ENCODE data around the gene IPCEF1. TPM values are rescaled to one million over a fixed set of nuclear protein-coding genes. Genes with fewer than 3 reads are reported as not detected.

The IPCEF1 gene
- total and polyA plus RNA-seq, 3 donors from 2014 or later, result 3.6 to 4.8 (median 4.2) TPM

GRCh38 chr6:154164397-154164796, 192.2 kb downstream of the IPCEF1 start:
- WGBS, 2 donors, result 50 to 56% methylated on average over 5 of the region's 5 CpGs

GRCh38 chr6:154161689-154162088, 194.9 kb downstream of the IPCEF1 start:
- DNase-seq, result no peak
- Histone ChIP-seq H3K27ac (no peak overlapping the region), H3K4me3 (no peak overlapping the region), H3K4me1 (peaks cover 8% of the 10 kb centered on the region), H3K36me3 (ENCODE audit: low read depth, missing control alignments) (no peaks in the 10 kb centered on the region), H3K9me3 (no peaks in the 10 kb centered on the region), H3K27me3 (no peaks in the 10 kb centered on the region)
- TF ChIP-seq CTCF (IDR thresholded peaks at IDR 0.05), result no peak
- no peak for TF ChIP-seq POLR2A (IDR thresholded peaks at IDR 0.05)
- 77 to 79% methylated on average over 3 of the region's 3 CpGs for WGBS, 2 donors
- intact Hi-C loops (cut with DNase I; ENCODE audit: low total_unique reads), result no loop called here

More at GRCh38 chr6:154164397-154164796, 192.2 kb downstream of the IPCEF1 start:
- Histone ChIP-seq H3K9me3 (no peaks in the 10 kb centered on the region), H3K36me3 (ENCODE audit: low read depth, missing control alignments) (no peaks in the 10 kb centered on the region), H3K27ac (no peak overlapping the region), H3K27me3 (no peaks in the 10 kb centered on the region), H3K4me3 (no peak overlapping the region), H3K4me1 (peaks cover 8% of the 10 kb centered on the region)
- TF ChIP-seq CTCF (IDR thresholded peaks at IDR 0.05) (no peak), POLR2A (IDR thresholded peaks at IDR 0.05) (no peak)
- DNase-seq, result peak; percentile 66
- intact Hi-C loops (cut with DNase I; ENCODE audit: low total_unique reads), result no loop called here

GRCh38 chr6:154159126-154159525, 197.5 kb downstream of the IPCEF1 start:
- Histone ChIP-seq H3K36me3 (ENCODE audit: low read depth, missing control alignments) (no peaks in the 10 kb centered on the region), H3K4me1 (peaks cover 14% of the 10 kb centered on the region), H3K4me3 (no peak overlapping the region), H3K27me3 (no peaks in the 10 kb centered on the region), H3K27ac (no peak overlapping the region), H3K9me3 (no peaks in the 10 kb centered on the region)
- DNase-seq, result no peak
- intact Hi-C loops (cut with DNase I; ENCODE audit: low total_unique reads), result loop anchor here (10.0 kb wide), 1 partner anchor 116 kb away; no protein-coding TSS in a partner anchor
- 89 to 92% methylated on average over 2 of the region's 2 CpGs for WGBS, 2 donors
- TF ChIP-seq POLR2A (IDR thresholded peaks at IDR 0.05) (no peak), CTCF (IDR thresholded peaks at IDR 0.05) (no peak)

GRCh38 chr6:154157706-154158105, 198.9 kb downstream of the IPCEF1 start:
- intact Hi-C loops (cut with DNase I; ENCODE audit: low total_unique reads), result loop anchor here (10.0 kb wide), 1 partner anchor 117 kb away; no protein-coding TSS in a partner anchor

More at GRCh38 chr6:154157706-154158105, 198.9 kb downstream of the IPCEF1 start:
- H3K9me3 ChIP-seq, result no peaks in the 10 kb centered on the region
- H3K27me3 ChIP-seq, result no peaks in the 10 kb centered on the region
- DNase-seq, result no peak
- no peaks in the 10 kb centered on the region for H3K36me3 ChIP-seq (ENCODE audit: low read depth, missing control alignments)
- peak overlapping the region in 1 of 2 donors; percentile 14 for H3K27ac ChIP-seq
- H3K4me1 ChIP-seq, result peaks cover 14% of the 10 kb centered on the region
- no peak for TF ChIP-seq POLR2A (IDR thresholded peaks at IDR 0.05)
- TF ChIP-seq CTCF (IDR thresholded peaks at IDR 0.05), result no peak
- H3K4me3 ChIP-seq, result no peak overlapping the region

Measured in testis (tissue), 3 donors.